Measurements from ENCODE around the gene ZFYVE21. TPM values are rescaled to one million over a fixed set of nuclear protein-coding genes. Genes with fewer than 3 reads are reported as not detected.
"Not testable (repeated sequence)": the region's sequence is repeated elsewhere in the genome, so short reads cannot be mapped to it uniquely, and the experiment has no call there.

The ZFYVE21 gene
- total RNA-seq, 2 donors from 2014 or later, result 51.2 to 54.9 TPM

DNA sequence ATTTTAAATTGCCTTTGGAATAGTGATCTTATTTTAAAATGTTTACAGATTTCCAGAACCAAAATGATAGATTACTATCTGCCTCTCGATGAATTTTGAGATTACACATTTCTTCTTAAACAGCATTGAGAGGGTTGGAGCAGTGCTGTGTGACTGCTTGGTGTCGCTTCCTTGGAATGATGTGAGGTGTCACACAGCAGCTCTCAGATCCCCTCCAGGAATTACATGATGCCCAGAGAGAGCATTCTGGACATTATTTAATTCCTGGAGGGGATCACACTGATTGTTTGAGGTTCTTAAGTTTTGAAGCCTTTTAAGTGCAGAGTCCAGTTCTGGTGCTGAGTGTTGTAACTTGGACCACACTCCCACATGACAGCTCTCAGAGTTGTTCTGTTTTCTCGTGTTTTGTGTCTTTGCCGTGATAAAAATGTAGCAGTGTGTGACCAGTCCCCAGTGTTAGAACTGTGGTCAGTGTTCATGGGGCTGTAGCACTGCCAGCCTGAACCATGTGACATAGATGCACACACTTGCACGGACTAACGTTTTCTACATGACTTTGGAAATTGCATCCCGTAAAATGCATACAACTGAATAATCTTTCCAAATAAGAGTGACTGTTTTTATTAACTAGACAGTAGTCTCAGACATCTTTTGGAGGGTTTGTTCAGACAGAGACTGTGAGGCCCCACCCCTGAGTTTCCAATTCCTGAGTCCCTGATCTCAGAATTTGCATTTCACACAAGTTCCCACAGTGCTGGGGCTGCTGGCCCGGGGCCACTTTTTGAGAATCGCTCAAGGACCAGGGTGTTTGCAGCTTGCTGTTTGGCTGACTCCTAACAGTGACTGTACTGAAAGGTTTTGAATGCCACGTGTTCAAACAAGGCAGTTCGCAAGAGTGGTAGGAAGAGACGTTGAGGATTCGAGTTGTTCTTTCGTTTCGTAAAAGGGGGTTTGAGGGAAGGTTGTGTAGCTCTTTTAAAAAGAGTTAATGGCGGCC, 26.4 kb upstream of the ZFYVE21 start:
- DNase-seq (peak in 1 of 2 donors; percentile 36), ATAC-seq (no peak)
- intact Hi-C loops (cut with DNase I, micrococcal nuclease), result no loop called here

DNA sequence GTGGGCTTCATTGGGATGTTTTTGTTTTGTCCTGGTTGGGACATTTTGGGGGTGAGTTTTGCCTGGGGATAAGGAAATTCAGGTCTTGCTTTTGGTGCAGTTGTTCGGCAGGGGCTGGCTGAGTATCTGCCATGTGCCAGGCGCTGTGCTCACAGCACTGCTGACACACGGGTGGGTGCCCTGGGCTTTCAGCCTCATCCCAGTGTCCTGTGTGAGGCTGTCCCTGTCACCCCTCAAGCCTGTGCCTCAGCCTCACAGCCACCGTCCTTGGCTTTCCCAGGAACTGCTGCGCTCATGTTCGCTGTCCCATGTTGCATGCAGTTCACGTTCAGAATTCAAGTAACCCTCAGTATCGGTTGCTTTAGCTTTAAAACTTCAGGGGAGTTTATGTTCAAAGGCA, 25.3 kb upstream of the ZFYVE21 start:
- DNase-seq (no peak), ATAC-seq (no peak)
- intact Hi-C loops (cut with DNase I, micrococcal nuclease), result no loop called here

DNA sequence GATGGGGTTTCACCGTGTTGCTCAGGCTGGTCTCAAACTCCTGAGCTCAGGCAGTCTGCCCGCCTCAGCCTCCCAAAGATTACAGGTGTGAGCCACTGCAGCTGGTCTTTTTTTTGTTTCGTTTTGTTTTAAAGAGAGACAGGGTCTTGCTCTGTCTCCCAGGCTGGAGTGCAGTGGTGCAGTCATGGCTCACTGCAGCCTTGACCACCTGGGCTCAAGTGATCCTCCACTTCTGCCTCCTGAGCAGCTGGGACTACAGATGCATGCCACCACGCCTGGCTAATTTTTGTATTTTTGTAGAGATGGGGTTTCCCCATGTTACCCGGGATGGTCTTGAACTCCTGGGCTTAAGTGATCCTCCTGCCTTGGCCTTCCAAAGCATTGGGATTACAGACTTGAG, 24.0 kb upstream of the ZFYVE21 start:
- DNase-seq; intact Hi-C loops (cut with DNase I, micrococcal nuclease); ATAC-seq: not testable (repeated sequence)

DNA sequence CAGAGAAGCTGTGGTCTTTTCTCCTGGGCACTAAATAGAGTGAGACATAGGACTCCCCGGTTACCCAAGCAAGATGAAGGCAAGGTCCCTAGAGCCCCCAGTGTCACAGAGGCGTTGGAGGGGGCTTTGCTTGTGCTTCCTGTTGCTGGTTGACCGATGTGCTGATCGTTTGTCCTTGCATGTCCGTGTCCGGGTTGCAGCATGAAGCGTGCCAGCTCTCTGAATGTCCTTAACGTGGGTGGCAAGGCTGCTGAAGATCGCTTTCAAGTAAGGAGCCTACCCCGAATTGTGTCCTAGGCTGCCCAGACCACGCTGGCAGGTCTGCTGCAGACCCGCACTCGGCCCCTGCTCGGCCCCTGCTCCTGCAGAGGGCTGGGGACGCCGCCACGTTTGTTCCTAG, 23.5 kb upstream of the ZFYVE21 start:
- intact Hi-C loops (cut with DNase I, micrococcal nuclease), result no loop called here
- ATAC-seq, result no peak
- DNase-seq, result peak in 1 of 2 donors; percentile 4

DNA sequence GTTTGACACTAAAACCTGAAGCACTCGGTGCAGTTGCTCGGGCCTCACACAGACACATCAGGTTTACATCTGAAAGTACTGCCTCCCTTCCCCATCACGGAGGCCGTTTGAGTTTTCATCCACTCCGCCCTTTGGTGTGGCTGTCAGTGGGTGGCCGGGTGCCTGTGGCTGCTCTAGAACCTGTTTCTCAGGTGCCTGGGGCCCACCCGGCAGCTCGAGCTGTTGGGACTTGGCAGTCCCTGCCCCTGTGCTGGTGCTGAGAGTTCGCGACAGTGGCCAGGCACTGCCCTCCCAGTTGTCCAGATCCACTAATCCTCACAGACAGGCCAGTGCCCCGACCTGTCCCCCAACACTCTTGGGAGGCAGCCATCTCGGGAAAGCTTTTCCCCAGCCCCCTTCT, 22.7 kb upstream of the ZFYVE21 start:
- ATAC-seq (peak; percentile 26), DNase-seq (peak in 1 of 2 donors; percentile 19)
- intact Hi-C loops (cut with DNase I, micrococcal nuclease), result no loop called here

DNA sequence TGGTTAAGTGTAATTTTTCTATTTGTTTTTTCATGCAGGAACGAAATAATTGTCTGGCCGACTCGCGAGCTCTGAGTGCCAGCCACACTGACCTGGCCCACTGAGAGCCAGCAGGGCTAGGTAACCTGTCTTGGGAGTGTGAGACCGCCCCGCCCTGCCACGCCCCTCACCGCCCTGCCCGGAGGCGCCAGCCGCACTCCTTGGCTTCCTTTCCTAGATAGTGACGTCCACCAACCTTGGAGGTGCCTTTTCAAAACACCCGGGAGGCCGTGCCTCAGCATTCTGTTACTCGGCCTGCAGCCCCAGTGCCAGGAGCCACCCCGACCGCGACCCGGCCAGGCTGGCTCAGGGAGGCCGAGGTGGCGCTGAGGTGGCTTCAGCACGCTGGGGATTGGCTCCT, 22.1 kb upstream of the ZFYVE21 start:
- ATAC-seq, result peak; percentile 94
- peak; percentile 80 to 89 for DNase-seq
- intact Hi-C loops (cut with DNase I, micrococcal nuclease), result no loop called here

DNA sequence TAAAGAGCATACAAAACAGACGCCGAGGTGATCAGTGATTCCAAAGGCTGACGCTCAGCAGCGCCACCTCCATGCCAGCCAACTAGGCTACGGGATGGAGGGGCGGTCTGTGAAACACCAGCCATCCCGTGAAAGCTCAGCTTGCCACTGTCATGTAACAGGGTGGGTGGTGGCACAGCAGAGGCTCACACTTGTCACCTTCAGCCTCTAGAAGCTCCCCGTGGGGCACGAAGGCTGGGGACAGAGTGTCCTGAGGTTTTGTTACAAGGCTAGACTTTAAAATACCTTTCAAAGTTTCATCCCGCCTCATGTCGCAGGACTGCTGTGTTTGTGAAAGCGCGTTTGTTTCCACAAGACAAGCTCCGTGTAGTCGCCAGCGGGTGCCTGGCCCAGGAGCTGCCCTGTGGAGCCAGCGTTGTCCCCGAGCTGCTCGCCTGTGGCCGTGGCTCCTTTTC, 21.0 kb upstream of the ZFYVE21 start:
- ATAC-seq (no peak), DNase-seq (peak in 1 of 2 donors; percentile 4)
- intact Hi-C loops (cut with DNase I, micrococcal nuclease), result no loop called here

DNA sequence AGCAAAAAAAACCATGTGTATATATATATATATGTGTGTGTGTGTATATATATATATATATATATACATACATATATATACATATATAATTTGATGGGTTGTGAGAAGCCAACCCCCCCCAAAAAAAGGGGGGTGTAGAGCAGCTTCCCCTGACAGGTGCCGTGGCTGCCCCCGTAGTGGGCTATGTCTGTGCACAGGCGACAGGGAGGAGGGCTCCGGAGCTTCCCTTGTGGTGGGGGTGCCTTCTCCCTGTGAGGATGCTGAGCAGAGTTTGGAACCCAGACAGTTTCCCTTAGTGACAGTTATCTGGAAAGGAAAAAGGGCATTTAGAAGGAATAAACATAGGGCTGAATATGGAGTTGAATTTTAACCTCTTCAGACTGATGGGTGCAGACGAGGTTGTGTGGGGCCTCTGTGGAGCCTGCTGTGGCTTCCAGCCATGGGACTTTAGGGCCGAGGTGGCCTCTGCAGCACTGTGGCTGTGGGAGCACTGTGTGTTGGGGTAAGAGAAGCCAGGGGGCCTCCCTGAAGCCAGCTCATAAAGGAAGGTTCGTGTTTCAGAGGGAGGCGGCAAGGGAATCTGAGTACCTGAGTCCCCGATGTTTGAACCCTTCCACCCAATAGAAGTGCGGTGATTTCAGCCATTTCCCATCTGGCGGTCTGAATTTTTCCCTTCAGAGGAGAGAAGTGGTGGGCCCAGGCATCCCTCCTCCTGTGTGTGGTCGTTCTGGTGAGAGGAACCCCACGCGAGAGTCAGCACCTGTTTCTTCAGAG, 20.1 kb upstream of the ZFYVE21 start:
- ATAC-seq (no peak), DNase-seq (no peak)
- intact Hi-C loops (cut with DNase I, micrococcal nuclease), result no loop called here

DNA sequence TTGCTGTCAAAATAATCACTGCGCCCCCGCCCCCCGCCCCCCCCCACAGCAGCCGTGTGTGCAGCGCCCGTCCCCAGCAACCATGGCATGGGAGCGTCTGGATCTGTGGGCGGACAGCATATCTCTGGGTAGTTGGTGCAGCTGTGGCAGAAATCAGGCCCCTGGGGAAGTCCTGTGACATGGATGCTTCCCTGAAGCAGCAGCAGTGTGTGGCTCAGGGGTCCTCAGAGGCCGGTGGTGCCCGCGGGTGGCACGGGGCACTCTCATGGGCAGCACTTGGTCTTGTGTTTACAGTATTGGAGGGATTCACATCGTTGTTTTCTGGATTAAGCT, 19.6 kb upstream of the ZFYVE21 start:
- no peak for ATAC-seq
- intact Hi-C loops (cut with DNase I, micrococcal nuclease), result no loop called here
- DNase-seq, result no peak

DNA sequence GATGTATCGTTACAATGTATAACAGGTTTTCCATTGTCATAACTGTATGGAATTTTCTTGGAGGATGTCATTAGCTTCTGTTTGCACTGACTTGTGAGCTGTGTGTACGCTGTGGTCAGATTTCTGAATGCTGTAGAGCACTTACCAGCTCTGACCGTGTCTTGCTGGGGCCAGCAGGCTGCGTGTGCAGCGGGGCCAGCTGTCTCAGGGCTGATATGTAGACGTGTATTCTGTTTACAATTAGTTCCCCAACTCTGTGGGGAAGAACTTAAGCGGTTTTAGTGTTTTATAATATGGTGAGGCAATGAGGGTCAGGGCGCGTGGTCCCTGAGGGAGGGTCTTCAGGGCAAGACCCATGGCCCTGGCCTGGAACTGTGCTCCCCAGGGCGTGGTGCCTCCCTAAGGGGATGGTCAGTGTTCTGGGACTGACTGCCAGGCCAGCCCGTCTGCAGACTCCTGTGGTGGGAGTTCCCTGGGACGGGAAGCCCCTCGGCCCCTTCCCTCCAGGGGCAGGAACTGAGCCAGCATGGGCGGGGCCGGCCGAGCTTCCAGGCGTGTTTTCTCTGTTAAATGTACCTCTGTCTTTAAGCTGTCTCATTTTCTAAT, 19.0 kb upstream of the ZFYVE21 start:
- ATAC-seq, result no peak
- DNase-seq, result no peak
- intact Hi-C loops (cut with DNase I, micrococcal nuclease), result no loop called here

DNA sequence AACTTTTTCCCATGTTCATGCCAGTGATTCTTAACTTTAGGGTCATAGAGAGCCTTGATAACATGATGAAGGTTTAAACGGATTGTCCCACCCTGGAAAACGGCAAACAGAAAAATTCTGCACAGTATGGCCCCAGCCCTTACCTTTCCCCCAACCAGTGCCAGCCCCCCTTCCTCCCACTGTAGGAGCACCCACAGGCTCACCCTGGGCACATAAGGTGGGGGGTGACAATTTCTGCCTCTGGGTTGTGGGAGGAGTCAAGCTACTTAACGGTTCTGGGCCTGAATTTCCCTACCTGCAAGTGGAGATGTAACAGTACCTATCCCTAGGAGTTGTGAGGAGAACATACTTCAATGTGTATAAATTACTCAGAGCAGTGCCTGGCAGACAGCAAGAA, 18.4 kb upstream of the ZFYVE21 start:
- DNase-seq (no peak), ATAC-seq (no peak)
- intact Hi-C loops (cut with DNase I, micrococcal nuclease), result no loop called here

DNA sequence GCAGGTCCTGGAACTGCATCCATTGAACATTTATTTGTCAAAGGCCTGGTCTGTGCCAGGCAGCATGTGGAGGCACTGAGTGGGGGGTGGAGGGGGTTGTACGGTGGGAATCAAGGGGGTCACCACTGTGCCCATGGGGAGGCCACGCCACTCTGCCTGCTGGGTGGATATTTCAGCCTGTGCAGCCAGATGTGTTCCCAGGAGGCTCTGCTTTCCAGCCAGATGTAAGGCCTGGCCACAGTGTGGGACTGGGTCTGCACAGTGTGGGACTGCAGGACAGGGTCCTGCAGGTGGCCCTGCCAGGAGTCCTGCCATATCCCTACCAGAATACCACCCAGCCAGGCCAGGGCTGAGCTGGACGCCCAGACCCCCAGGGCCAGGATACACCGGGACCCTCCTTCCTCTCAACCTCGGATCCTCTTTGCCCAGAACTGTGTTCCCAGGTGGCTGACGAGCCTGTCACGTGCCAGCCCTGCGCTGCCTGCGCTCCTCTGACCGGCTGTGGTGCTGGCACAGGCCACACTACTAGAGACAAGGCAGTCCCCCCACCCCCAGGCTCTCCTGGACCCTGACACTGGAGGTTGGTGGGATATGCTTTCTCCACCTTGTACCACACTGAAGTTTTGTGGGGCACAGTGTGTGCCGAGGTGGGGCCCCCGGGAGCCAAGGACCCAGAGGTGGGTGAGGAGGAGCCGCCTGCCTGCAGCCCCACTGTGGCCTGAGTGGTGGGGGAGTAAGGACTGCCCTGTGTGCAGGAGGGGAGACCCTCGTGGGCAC, 17.8 kb upstream of the ZFYVE21 start:
- intact Hi-C loops (cut with DNase I, micrococcal nuclease), result no loop called here

DNA sequence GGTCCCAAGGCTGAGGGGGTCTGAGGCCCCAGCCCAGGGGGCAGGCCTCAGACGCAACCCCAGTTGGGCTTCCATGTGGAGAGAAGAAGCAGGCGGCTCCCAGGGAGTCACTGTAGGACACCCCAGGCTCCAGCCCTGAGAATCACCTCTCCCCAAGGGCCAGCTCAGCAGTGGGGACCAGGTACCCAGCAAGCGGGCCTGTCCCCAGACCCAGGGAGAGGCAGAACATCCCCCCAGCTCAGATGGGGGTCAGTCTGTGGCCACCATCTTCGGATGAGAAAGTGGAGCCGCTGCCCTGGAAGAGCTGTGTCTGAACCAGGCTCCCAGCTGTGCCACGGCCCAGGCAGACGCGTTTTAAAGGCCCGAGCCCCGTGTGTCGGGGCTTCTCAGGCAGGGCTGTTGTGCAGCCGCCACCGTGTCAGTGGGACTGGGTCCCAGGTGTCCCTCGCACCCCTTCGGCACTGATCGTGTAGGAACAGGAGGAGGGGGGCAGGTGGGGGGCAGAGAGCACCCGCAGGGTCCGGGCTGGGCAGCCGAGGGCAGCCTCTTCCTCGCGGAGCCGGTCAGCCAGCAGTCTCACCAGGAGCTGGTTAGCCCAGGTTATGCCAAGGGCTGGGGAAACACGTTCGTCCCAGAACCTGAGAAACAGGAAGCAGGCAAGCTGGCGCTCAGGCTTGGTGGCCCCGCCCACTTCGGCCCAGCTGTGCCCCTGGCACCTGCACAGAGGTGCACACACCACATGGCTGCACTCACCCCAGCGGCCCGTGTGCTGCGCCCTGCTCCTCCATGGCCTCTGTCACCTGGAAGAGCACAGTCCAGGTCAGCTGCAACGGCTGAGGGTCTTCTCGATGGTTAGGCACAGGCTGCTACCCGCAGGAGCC, 17.0 kb upstream of the ZFYVE21 start:
- intact Hi-C loops (cut with DNase I, micrococcal nuclease), result no loop called here
- peak; percentile 81 to 87 for DNase-seq

More for the DNA sequence above, 17.8 kb upstream of the ZFYVE21 start:
- ATAC-seq (no peak), DNase-seq (no peak)

DNA sequence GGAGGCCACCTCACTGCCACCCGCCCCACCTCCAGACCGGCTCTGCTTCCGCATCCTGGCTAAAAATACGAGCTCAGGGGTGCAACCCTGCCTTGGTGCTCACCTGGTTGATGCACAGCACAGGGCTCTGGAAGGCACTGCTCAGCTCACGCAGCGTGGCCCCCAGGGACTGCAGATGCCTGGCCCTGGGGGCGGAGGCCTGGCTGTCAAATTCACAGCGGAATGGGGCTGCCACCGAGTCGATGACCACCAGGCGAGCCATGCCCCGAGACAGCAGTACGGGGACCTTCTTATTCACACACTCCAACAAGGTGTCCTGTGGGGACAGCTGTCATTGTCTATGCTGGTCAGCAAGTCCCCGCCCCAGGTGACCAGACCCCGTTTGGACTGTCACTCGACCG, 16.3 kb upstream of the ZFYVE21 start:
- intact Hi-C loops (cut with DNase I, micrococcal nuclease), result no loop called here
- ATAC-seq (peak; percentile 1), DNase-seq (no peak)

More for the DNA sequence above, 17.0 kb upstream of the ZFYVE21 start:
- ATAC-seq, result peak; percentile 86

DNA sequence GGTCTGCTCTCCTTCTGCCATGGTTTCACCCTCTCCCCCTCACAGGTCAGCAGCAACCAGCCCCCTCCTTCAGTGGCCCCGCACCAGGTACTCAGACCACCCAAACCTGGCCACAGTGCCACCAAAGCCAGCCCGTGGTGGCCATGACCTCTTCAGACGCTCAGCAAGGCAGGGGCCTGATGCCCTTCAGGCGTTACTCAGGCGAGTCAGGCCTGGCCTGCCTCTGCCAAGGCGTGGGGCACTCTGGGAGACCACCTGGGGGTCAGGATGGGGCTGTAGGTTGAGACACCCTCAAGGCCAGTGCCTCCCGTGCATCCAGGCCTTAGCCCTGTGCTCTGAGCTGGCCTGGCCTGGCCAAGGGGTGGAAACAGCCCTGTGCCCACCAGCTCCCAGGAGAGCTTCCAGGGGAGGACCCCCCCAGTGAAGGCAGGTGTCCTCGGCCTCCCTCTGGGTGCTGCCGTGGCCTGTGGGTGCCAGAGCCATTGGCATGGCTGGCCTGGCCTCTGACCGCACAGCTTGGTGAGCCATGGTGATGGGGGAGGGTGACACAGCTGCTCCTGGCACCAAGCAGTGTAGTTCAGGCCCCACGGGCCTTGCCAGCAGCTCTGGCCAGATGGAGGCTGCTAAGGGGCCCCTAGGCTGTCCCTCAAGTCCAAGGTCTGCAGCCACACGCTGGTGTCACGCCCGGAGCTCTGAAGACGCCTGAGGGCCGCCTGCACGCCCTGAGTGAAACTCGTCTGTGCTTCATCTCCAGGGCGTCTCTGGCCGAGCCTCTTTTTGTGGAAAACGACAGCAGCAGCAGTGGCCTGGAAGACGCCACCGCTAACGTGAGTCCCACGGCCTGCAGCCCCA, 15.5 kb upstream of the ZFYVE21 start:
- DNase-seq, result peak in 1 of 2 donors; percentile 23
- intact Hi-C loops (cut with DNase I, micrococcal nuclease), result no loop called here
- ATAC-seq, result no peak

DNA sequence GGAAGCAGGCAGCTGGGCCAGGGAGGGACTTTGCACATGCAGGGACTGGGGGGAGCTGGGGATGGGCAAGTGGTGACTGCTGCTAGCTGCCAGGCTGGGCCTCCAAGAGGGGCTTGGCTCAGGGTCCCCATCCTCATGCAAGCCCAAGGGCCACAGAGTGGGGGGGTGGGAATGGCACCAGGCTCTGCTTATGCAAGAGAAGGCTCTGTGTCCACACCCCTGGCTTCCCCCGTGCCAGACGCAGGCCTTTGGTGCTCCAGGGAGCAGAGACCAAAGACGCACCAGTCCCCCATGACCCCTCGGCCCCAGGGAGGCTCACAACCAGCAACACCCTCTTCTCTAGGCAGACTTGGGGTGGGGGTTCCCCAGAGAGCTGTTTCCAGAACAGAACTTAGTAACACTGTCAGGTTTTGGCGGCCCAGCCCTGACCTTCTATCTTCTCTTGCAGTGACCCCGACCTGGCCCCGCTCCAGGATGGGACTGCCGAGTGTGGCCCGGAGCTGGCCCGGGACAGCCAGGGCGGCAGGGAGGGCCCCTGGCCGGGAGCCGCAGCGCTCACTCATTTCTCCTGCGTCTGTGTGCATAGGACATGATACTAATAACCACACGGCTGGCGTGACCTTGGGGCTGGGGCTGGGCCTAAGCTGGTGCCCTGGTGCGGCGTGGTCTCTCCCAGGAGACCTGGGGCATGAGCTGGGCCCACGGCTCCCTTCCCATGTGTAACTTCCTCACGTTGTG, 14.7 kb upstream of the ZFYVE21 start:
- no peak for ATAC-seq
- no peak for DNase-seq
- intact Hi-C loops (cut with DNase I, micrococcal nuclease), result no loop called here
